Karpas-422 (cell line): ENCODE measurements around the gene MEN1. TPM values are rescaled to one million over a fixed set of nuclear protein-coding genes. Genes with fewer than 3 reads are reported as not detected.

ENCODE experiments used
- DNase-seq: peaks from one replicate; pipeline ENCODE4 v3.0.0-alpha.2; 2015
- H2AFZ ChIP-seq: fragments of 200-600 bp; sonication (generic); 2 replicates; pipeline ENCODE4 v1.6.1; 2014; ENCODE audit warnings: antibody characterized with exemption, low read length, mixed read lengths
- H3K27ac ChIP-seq: fragments of 200-600 bp; sonication (generic); 2 replicates; pipeline ENCODE4 v1.5.1; 2014; ENCODE audit warnings: mild to moderate bottlenecking, low read length, moderate library complexity
- H3K27me3 ChIP-seq: fragments of 200-600 bp; sonication (generic); 2 replicates; pipeline ENCODE4 v1.6.1; 2014; ENCODE audit warnings: low read length, mixed read lengths
- H3K36me3 ChIP-seq: fragments of 200-600 bp; sonication (generic); 2 replicates; pipeline ENCODE4 v1.6.1; 2014; ENCODE audit warnings: low read length, mixed read lengths; ENCODE audit not compliant: insufficient read depth
- H3K4me1 ChIP-seq: fragments of 200-600 bp; sonication (generic); 2 replicates; pipeline ENCODE4 v1.6.1; 2014; ENCODE audit warnings: mild to moderate bottlenecking, low read length, mixed read lengths
- H3K4me2 ChIP-seq: fragments of 200-600 bp; sonication (generic); 2 replicates; pipeline ENCODE4 v1.6.1; 2014; ENCODE audit warnings: low read length, low read depth, mild to moderate bottlenecking; ENCODE audit not compliant: poor library complexity, severe bottlenecking
- H3K4me3 ChIP-seq: fragments of 200-600 bp; sonication (generic); 2 replicates; pipeline ENCODE4 v1.5.1; 2014; ENCODE audit warnings: mild to moderate bottlenecking, antibody characterized with exemption, low read length, mixed read lengths
- H3K79me2 ChIP-seq: fragments of 200-600 bp; sonication (generic); 2 replicates; pipeline ENCODE4 v1.6.1; 2014; ENCODE audit warnings: mild to moderate bottlenecking, low read length, mixed read lengths
- H3K9ac ChIP-seq: fragments of 200-600 bp; sonication (generic); 2 replicates; pipeline ENCODE4 v1.6.0; 2014; ENCODE audit warnings: low read length
- H3K9me2 ChIP-seq: fragments of 200-600 bp; sonication (generic), shearing (Covaris generic); replicated peaks from 2 replicates; pipeline ENCODE4 v1.6.0; 2014; ENCODE audit warnings: mild to moderate bottlenecking, low read length, moderate library complexity; ENCODE audit not compliant: insufficient read depth
- H3K9me3 ChIP-seq: fragments of 300-700, 200-600 bp; sonication (generic); 2 replicates; pipeline ENCODE4 v1.6.1; 2014; ENCODE audit warnings: low read length, mixed read lengths
- H4K20me1 ChIP-seq: fragments of 200-600 bp; sonication (generic); 2 replicates; pipeline ENCODE4 v1.6.1; 2014; ENCODE audit warnings: mild to moderate bottlenecking, antibody characterized with exemption, low read length, low read depth; ENCODE audit not compliant: insufficient read depth
- total RNA-seq: library from RNA; depleted of rRNA; stranded (reverse); fragments of >200 nt; shearing (Covaris generic); gene quantifications from 2 replicates; pipeline ENCODE4 v1.2.3, GENCODE V29; 2014; ENCODE audit warnings: low replicate concordance

MEN1 gene
- total RNA-seq, 1 experiment from 2014 or later = 28.3 TPM

DNA sequence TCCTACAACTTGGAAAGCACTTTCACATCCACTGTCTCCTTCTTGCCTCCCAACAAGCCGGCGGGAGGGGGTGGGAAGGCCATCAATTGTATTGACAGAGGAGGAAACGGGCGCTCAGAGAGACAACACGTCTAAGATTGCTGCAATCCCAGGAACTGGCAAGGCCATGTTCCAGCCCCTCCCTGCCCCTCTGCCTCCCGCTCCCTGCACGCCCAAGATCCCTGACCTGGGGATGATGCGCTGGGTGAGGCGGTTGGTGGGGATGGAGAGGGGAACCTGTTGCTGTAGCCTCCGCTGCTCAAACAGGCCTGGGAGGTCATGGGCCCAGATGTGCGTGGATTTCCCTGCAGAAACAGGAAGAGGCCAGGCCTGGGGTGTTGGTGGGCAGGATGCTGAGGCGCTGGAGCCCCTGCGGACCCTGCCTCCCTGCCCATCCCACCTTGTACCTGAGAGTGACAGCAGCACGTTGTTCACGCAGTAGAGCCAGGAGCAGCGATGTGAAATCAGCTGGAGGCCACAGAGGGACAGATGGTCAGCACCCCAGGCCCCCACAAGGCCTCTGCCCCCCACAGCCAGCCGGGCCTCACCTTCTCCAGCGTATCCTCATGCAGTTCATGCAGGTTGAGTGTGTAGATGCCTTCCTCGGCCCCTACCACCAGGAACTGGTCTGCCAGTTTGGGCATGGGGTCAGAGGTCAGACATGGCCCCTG, 14.1 kb downstream of the MEN1 start:
- Histone ChIP-seq H3K27ac (no peak overlapping the region), H3K79me2 (no peaks in the 10 kb centered on the region), H3K4me3 (no peak overlapping the region), H3K9ac (no peak overlapping the region), H3K4me1 (peaks cover 26% of the 10 kb centered on the region), H4K20me1 (no peaks in the 10 kb centered on the region), H3K27me3 (no peaks in the 10 kb centered on the region), H3K36me3 (0 out of 2 replicates have a peak, but pooled peaks cover 7% of the 10 kb centered on the region), H3K4me2 (no peak overlapping the region), H3K9me3 (no peaks in the 10 kb centered on the region), H2AFZ (no peak overlapping the region), H3K9me2 (no peaks in the 10 kb centered on the region)
- no peak for DNase-seq

DNA sequence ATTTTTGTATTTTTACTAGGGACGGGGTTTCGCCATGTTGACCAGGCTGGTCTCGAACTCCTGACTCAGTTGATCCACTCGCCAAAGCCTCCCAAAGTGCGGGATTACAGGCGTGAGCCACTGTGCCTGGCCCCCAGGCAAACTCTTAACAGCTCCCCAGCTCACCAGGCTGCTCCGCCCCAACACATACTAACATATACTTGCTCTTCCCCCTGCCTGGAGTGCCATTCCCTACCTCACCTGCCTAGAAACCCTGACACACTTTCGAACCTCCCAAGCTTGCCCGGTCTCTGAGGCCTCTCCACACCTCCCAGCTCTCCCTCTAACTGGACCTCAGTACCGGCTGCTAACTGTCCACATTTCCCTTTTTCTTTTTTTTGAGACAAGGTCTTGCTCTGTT, 15.8 kb downstream of the MEN1 start:
- H3K4me1 ChIP-seq = peaks cover 9% of the 10 kb centered on the region
- H3K9me3 ChIP-seq = no peaks in the 10 kb centered on the region
- H3K79me2 ChIP-seq = no peaks in the 10 kb centered on the region
- no peaks in the 10 kb centered on the region for H4K20me1 ChIP-seq
- DNase-seq = no peak
- no peak overlapping the region for H3K27ac ChIP-seq
- H3K27me3 ChIP-seq = no peaks in the 10 kb centered on the region
- no peak overlapping the region for H3K4me2 ChIP-seq
- no peaks in the 10 kb centered on the region for H3K9me2 ChIP-seq
- H3K36me3 ChIP-seq = 0 out of 2 replicates have a peak, but pooled peaks cover 7% of the 10 kb centered on the region
- no peak overlapping the region for H3K4me3 ChIP-seq
- no peak overlapping the region for H2AFZ ChIP-seq
- no peak overlapping the region for H3K9ac ChIP-seq

DNA sequence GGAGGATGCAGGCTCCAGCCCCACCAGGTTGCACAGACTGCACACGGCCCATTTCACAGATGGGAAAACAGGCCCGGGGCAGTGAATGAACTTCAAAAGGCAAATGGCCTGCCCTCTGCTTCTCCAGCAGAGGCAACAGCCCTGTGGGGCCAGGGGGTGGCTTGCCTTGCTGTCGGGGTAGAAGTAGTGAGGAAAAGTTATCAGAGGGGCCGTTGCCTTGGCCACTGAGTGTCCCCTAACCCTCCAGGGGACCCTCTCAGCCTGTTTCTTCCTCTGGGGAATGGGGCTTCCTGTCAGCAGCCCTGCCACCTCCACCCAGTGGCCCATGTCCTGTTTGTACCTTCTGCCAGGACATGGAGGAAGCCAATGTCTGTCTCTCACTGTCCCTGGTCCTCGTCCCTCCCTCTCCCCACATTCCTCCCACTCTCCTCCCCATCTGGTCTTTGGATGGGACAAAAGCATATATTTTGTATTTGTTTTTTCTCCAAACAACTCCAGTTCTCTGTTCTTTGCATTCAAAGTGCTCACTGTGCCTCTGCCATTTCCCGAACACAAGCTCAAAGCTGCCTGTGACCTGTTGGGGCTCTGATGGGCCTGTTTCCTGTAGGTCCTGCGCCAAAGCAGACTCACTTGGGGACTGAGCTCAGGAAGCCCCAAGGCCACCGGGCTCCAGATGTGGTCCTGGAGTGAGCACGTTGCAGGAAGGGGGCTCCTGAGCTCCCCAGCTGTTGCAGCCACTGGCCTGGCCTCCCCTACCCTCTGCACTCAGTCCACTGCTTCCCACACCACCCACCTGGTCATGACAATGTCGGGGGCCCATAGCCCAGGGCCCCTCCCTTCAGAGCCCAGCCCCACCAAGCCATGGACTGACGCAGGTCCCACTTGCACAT, 16.8 kb downstream of the MEN1 start:
- 0 out of 2 replicates have a peak, but pooled peaks cover 7% of the 10 kb centered on the region for H3K36me3 ChIP-seq
- no peak overlapping the region for H3K9ac ChIP-seq
- no peak for DNase-seq

DNA sequence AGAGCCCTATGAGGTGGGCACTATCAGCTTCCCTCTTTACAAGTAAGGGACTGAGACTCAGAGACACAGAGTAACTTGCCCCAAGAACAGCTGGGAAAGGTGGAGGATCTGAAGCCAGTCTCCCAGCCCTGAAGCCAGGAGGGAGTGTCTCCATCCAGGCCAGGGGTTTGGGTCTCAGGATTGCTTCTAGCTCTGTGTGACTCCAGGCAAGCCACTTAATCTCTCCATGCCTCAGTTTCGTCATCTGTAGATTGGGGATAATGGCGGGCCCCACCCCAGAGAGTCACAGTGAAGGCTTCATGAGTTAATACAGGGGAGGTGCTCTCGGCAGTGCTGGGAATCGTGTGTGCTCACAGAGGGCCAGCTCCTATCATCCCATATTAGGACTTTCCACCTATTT, 17.9 kb downstream of the MEN1 start:
- Histone ChIP-seq H3K4me3 (no peak overlapping the region), H3K4me1 (peaks cover 6% of the 10 kb centered on the region; the same call in 1 of the 2 replicates), H3K79me2 (no peaks in the 10 kb centered on the region), H3K4me2 (no peak overlapping the region), H4K20me1 (no peaks in the 10 kb centered on the region), H3K27me3 (no peaks in the 10 kb centered on the region), H2AFZ (no peak overlapping the region), H3K9me2 (no peaks in the 10 kb centered on the region), H3K9ac (no peak overlapping the region), H3K9me3 (no peaks in the 10 kb centered on the region), H3K36me3 (0 out of 2 replicates have a peak, but pooled peaks cover 7% of the 10 kb centered on the region), H3K27ac (no peak overlapping the region)
- DNase-seq = no peak

More for the DNA sequence above, 16.8 kb downstream of the MEN1 start:
- H3K9me2 ChIP-seq = no peaks in the 10 kb centered on the region
- H3K27me3 ChIP-seq = no peaks in the 10 kb centered on the region
- no peak overlapping the region for H2AFZ ChIP-seq
- no peak overlapping the region for H3K4me2 ChIP-seq
- peaks cover 4% of the 10 kb centered on the region; the same call in 1 of the 2 replicates for H3K4me1 ChIP-seq
- no peak overlapping the region for H3K27ac ChIP-seq
- no peaks in the 10 kb centered on the region for H3K79me2 ChIP-seq
- no peak overlapping the region for H3K4me3 ChIP-seq
- no peaks in the 10 kb centered on the region for H4K20me1 ChIP-seq
- H3K9me3 ChIP-seq = no peaks in the 10 kb centered on the region

DNA sequence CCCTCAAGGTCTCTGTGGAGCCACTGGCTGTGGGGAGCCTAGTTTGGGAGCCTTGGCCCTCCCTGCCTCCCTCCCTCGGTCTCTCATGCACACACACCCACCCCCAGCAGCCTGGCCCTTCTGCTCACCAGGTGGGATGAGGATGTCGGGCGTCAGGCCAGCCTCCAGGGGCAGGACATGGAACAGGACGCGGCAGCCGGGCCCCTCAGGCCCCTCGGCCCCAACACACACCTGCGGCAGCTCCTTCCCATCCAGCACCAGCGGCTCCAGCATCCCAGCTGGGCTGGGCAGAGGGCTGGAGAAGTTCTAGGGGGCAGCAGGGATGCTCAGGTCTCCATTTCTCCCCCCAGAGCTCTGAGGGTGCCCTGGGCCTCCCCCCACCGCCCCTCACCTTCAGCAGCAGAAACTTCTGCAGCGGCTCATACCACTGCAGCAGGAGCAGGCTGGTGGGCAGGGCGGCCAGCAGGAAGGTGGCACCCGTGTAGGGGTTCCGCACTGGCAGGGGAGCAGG, 18.5 kb downstream of the MEN1 start:
- Histone ChIP-seq H3K9me2 (no peaks in the 10 kb centered on the region), H3K27ac (no peak overlapping the region), H3K36me3 (0 out of 2 replicates have a peak, but pooled peaks cover 4% of the 10 kb centered on the region), H3K4me1 (peaks cover 6% of the 10 kb centered on the region; the same call in 1 of the 2 replicates), H3K79me2 (no peaks in the 10 kb centered on the region), H3K4me2 (no peak overlapping the region), H4K20me1 (no peaks in the 10 kb centered on the region), H3K27me3 (no peaks in the 10 kb centered on the region), H3K9ac (no peak overlapping the region), H3K9me3 (no peaks in the 10 kb centered on the region), H2AFZ (no peak overlapping the region), H3K4me3 (no peak overlapping the region)
- no peak for DNase-seq

DNA sequence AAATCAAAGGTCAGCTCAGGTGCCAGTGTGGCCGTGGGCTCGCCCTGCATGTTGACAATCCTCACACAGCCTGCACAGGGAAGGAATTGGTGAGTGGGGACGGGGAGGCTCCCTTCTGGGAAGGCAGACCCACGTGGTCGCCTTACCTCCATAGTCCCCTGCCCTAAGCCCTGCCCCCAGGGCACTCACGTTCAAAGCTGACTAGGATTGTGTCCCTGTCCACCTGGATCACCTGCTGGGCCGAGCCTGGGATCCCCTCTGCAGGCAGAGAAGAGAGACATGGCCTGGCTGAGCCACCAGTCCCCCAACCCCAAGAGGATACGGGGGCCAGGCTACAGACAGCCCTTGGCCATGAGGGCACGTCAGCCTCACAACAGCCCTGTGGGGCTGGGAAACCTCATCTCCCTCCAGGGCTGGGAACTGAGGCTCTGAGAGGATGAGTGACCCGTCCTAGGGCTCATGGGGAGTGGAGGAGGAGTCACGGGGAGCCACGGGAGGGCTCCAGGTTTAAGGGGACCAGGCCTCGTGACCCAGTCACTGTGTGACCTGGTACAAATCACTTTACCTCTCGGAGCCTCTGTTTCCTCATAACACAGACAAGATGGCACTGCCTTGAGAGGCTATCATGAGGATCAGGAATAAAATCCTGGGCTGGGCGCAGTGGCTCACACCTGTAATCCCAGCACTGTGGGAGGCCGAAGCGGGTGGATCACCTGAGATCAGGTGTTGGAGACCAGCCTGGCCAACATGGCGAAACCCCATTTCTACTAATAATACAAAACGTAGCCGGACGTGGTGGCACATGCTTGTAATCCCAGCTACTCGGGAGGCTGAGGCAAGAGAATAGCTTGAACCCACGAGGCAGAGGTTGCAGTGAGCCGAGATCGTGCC, 19.9 kb downstream of the MEN1 start:
- H3K9me3 ChIP-seq = no peaks in the 10 kb centered on the region
- H3K27me3 ChIP-seq = no peaks in the 10 kb centered on the region
- H3K36me3 ChIP-seq = no peaks in the 10 kb centered on the region
- H3K4me1 ChIP-seq = peaks cover 6% of the 10 kb centered on the region; the same call in 1 of the 2 replicates
- H3K9ac ChIP-seq = no peak overlapping the region
- no peaks in the 10 kb centered on the region for H4K20me1 ChIP-seq
- no peak overlapping the region for H3K4me3 ChIP-seq
- H3K9me2 ChIP-seq = no peaks in the 10 kb centered on the region
- H3K79me2 ChIP-seq = no peaks in the 10 kb centered on the region
- no peak overlapping the region for H2AFZ ChIP-seq
- H3K27ac ChIP-seq = no peak overlapping the region
- no peak for DNase-seq
- H3K4me2 ChIP-seq = no peak overlapping the region

DNA sequence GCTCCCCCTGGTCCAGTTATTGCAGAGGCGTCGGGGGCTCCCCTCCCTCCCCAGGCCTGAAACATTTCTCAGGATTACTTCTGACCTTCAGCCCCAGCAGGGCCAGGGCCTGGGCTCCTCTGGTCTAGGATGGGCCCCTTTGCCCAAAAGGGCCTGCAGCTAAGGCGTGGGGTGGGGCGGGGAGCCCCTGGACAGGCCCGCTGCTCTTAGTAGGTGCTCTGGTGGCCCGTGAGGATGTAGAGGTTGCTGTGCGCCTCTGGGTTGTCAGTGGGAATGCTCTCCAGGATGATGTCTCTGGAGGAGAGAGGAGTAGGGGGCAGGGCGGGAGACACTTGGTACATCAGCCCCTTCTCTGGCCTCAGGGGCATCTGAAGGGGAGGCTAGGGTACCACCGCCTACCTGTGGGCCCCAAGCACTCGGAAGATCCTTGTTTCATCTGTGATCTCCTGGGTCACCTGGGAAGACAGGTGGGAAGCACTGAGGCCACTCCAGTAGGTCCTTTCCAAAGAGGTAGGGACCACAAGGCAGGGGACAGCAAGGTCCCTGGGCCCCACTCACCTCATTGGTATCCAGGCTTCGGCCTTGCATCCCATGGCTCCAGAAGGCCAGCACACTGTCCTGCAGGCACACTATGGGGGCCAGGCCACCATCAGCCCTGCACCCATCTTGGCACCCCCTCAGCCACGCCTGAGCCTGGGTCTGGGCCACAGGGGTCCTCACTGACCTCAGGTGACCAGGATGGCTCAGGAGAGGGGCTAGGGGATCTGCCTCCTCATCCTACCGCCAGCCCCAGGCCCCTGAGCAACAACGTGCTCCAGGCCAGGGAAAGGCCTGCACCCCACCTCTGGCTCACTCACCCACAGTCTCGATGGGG, 20.8 kb downstream of the MEN1 start:
- Histone ChIP-seq H3K27ac (no peak overlapping the region), H2AFZ (no peak overlapping the region), H3K9me2 (no peaks in the 10 kb centered on the region), H4K20me1 (no peaks in the 10 kb centered on the region), H3K9me3 (no peaks in the 10 kb centered on the region), H3K4me3 (no peak overlapping the region), H3K4me1 (peaks cover 6% of the 10 kb centered on the region; the same call in 1 of the 2 replicates), H3K27me3 (no peaks in the 10 kb centered on the region), H3K79me2 (no peaks in the 10 kb centered on the region), H3K36me3 (no peaks in the 10 kb centered on the region), H3K4me2 (no peak overlapping the region), H3K9ac (no peak overlapping the region)
- DNase-seq = no peak
